ENCODE results near the gene HGFAC. TPM values are rescaled to one million over a fixed set of nuclear protein-coding genes. Genes with fewer than 3 reads are reported as not detected.

HGFAC gene
- total RNA-seq, 2 experiments from 2014 or later = not detected

DNA sequence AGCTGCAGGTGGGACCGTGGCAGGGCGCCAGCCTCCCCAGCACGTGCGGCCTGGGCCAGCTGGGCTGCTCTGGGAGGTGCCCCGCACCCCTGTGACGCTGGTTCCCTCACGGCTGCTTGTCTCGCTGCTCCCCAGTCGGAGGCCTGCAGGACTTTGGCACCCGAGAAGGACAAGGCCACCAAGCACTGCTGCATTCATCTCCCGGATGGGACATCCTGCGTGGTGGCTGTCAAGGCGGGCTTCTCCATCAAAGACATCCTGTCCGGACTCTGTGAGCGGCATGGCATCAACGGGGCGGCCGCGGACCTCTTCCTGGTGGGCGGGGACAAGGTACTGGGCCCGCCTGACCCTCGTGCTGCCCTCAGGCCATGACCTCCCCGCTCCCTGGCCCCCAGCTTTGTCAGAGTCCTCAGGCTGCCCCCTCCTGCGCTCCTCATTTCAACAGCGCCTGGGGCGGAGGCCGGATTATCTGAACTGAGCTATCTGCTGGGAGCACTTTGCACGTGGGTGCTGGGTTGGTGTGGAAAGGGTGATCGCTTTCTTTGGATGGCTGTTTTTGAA lies 19.4 kb upstream of the HGFAC start:
- no peak for DNase-seq
- Mint-ChIP-seq H3K27ac (no peak overlapping the region), H3K36me3 (ENCODE audit: low read depth) (no peaks in the 10 kb centered on the region), H3K4me1 (ENCODE audit: low read depth) (no peaks in the 10 kb centered on the region), H3K4me3 (no peak overlapping the region), H3K9me3 (no peaks in the 10 kb centered on the region), H3K27me3 (ENCODE audit: low read depth) (no peaks in the 10 kb centered on the region)
- CTCF ChIA-PET = no interaction called here
- intact Hi-C loops (cut with micrococcal nuclease) = no loop called here

DNA sequence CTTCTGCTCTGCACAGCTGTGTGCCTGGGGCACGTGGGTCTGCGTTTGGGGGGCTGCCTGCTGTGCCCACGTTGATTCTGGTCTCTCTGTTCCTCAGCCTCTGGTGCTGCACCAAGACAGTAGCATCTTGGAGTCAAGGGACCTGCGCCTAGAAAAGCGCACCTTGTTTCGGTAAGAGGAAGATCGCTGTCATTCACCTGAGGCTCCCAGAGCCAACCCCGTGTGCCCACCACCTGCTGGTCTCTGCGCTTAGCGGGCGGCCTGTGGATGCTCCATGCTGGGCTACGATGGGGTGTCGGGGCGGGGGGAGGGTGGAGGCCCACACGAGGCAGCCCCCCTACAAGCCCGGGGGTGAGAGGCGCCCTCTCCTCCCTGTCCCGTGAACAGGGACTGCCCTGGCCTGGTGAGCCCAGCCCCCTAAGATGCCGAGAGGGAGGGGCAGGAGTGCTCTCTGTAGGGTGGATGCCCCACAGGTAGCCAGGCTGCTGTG lies 18.9 kb upstream of the HGFAC start:
- no peak overlapping the region for H3K4me3 Mint-ChIP-seq
- intact Hi-C loops (cut with micrococcal nuclease) = no loop called here
- DNase-seq = no peak
- CTCF ChIA-PET = no interaction called here
- H3K36me3 Mint-ChIP-seq (ENCODE audit: low read depth) = no peaks in the 10 kb centered on the region
- no peaks in the 10 kb centered on the region for H3K9me3 Mint-ChIP-seq
- no peaks in the 10 kb centered on the region for H3K4me1 Mint-ChIP-seq (ENCODE audit: low read depth)
- H3K27me3 Mint-ChIP-seq (ENCODE audit: low read depth) = no peaks in the 10 kb centered on the region
- no peak overlapping the region for H3K27ac Mint-ChIP-seq

DNA sequence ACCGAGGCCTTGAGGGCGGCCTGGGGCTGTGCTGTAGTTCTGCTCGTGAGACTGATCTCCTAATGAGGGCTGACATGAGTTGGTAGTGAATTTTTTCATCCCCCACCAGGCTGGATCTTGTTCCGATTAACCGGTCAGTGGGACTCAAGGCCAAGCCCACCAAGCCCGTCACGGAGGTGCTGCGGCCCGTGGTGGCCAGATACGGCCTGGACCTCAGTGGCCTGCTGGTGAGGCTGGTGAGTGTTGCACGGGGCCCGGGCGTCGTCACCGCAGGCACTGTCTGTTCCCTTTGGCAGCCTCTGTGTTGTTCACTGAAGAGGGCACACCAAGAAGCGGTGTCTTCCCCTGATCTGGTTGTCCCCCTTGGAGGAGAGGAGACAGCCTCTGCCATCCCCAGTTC lies 18.4 kb upstream of the HGFAC start:
- intact Hi-C loops (cut with micrococcal nuclease) = no loop called here
- H3K9me3 Mint-ChIP-seq = no peaks in the 10 kb centered on the region
- no peak overlapping the region for H3K27ac Mint-ChIP-seq
- CTCF ChIA-PET = no interaction called here
- no peaks in the 10 kb centered on the region for H3K4me1 Mint-ChIP-seq (ENCODE audit: low read depth)
- no peak for DNase-seq
- H3K4me3 Mint-ChIP-seq = no peak overlapping the region
- no peaks in the 10 kb centered on the region for H3K27me3 Mint-ChIP-seq (ENCODE audit: low read depth)
- no peaks in the 10 kb centered on the region for H3K36me3 Mint-ChIP-seq (ENCODE audit: low read depth)

DNA sequence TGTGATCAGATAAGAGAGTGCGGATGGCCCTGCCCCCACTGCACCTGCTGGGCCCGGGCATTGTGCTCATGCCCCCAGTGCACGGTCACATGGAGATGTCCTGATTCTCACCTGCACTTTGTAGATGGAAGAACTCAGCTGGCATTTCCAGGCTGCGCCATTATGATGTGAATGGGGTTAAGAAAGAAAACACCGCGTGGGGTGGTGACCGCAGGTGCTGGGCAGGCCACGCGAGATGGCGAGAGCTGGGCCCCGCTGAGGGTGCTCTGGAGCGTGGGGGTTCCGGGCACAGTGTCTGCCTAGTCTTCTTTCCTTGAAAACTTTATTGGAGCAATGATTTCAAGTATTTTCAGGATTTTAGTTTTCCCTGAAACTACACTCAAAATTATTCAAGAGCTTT lies 17.8 kb upstream of the HGFAC start:
- intact Hi-C loops (cut with micrococcal nuclease) = no loop called here
- no peaks in the 10 kb centered on the region for H3K4me1 Mint-ChIP-seq (ENCODE audit: low read depth)
- no peaks in the 10 kb centered on the region for H3K36me3 Mint-ChIP-seq (ENCODE audit: low read depth)
- H3K9me3 Mint-ChIP-seq = no peaks in the 10 kb centered on the region
- H3K27ac Mint-ChIP-seq = no peak overlapping the region
- no peak for DNase-seq
- H3K4me3 Mint-ChIP-seq = no peak overlapping the region
- CTCF ChIA-PET = no interaction called here
- H3K27me3 Mint-ChIP-seq (ENCODE audit: low read depth) = no peaks in the 10 kb centered on the region

DNA sequence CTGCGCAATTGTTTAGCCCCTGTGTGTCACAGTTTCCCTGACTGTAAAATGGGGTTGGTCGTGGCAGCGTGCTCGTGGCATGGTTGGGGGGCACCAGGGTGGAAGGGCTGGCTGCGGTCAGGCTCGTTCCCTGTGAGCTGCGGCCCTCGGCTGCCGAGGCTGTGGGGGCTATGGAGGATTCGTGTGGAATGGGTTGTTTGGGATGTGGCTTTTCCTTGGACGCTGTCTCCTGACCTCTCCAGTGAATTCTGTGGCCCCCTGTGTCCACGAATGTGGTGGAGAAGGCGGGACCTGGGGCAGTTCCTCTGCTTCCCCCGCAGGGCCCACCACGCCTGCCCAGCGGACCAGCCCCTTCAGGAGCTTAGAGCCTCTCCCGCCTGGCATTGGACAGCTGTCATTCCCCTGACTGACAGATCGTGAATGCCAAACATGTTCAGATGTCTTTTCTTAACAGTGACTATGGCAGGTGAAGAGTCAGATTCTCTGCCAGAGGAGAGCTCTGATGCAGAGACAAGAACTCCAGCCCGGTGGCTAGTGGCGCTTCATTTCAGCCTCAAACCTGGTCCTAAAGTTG lies 17.2 kb upstream of the HGFAC start:
- CTCF ChIA-PET = no interaction called here
- intact Hi-C loops (cut with micrococcal nuclease) = no loop called here
- no peak for DNase-seq
- Mint-ChIP-seq H3K9me3 (no peaks in the 10 kb centered on the region), H3K27me3 (ENCODE audit: low read depth) (no peaks in the 10 kb centered on the region), H3K27ac (no peak overlapping the region), H3K36me3 (ENCODE audit: low read depth) (no peaks in the 10 kb centered on the region), H3K4me3 (no peak overlapping the region), H3K4me1 (ENCODE audit: low read depth) (no peaks in the 10 kb centered on the region)

DNA sequence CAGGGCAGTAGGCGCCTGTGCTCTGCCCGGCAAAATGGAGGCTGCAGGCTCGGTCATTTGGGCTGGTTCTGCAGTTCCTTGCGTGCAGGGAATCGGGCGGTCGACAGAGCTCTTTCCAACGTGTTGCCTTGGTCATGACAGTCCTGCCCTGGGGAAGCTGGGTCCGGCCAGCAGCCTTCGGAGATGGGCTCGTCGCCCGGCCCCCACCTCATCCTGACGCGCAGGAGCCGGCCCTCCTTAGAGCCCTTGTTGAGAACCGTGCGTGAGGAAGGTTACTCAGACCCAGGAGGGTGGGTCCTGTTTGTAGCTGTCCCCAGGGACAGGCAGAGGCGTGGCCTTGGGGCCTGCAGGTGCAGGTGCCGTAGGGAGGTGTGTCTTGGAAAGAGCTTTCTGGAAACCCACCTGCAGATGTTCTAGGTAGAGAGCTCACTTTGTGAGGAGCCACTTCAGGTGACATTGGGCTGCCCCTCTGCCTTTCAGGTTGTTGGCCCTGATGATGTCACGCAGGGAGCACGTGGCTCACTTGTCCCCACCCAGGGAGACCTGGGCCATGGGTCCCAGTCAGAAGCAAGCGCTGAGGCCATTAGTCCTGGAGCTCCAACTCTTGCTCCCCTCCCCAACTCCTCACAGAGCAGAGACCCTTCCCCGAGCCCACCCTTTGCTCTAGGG lies 15.2 kb upstream of the HGFAC start:
- Mint-ChIP-seq H3K4me3 (no peak overlapping the region), H3K27ac (no peak overlapping the region), H3K27me3 (ENCODE audit: low read depth) (no peaks in the 10 kb centered on the region), H3K36me3 (ENCODE audit: low read depth) (no peaks in the 10 kb centered on the region), H3K4me1 (ENCODE audit: low read depth) (no peaks in the 10 kb centered on the region), H3K9me3 (no peaks in the 10 kb centered on the region)
- no peak for DNase-seq
- intact Hi-C loops (cut with micrococcal nuclease) = no loop called here
- CTCF ChIA-PET = no interaction called here

DNA sequence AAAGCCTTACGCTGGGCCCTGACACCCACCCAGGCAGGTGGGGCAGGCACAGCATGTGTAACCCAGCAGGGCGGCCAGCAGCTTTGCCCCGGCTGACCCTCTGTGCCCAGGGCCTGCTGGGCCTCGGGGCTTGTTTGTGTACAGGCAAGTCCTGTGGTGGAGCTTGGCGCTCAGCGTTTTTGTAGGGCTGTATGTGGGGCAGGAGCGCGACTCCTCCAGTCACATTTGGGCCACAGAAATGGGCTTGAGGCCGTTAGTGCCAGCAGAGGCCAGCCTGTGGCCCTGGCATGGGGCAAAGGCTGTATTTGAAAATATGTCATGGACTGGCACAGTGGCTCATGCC lies 14.7 kb upstream of the HGFAC start:
- H3K4me3 Mint-ChIP-seq = no peak overlapping the region
- no peaks in the 10 kb centered on the region for H3K4me1 Mint-ChIP-seq (ENCODE audit: low read depth)
- H3K36me3 Mint-ChIP-seq (ENCODE audit: low read depth) = no peaks in the 10 kb centered on the region
- no peaks in the 10 kb centered on the region for H3K9me3 Mint-ChIP-seq
- H3K27ac Mint-ChIP-seq = no peak overlapping the region
- H3K27me3 Mint-ChIP-seq (ENCODE audit: low read depth) = no peaks in the 10 kb centered on the region
- CTCF ChIA-PET = no interaction called here
- DNase-seq = no peak
- intact Hi-C loops (cut with micrococcal nuclease) = no loop called here

DNA sequence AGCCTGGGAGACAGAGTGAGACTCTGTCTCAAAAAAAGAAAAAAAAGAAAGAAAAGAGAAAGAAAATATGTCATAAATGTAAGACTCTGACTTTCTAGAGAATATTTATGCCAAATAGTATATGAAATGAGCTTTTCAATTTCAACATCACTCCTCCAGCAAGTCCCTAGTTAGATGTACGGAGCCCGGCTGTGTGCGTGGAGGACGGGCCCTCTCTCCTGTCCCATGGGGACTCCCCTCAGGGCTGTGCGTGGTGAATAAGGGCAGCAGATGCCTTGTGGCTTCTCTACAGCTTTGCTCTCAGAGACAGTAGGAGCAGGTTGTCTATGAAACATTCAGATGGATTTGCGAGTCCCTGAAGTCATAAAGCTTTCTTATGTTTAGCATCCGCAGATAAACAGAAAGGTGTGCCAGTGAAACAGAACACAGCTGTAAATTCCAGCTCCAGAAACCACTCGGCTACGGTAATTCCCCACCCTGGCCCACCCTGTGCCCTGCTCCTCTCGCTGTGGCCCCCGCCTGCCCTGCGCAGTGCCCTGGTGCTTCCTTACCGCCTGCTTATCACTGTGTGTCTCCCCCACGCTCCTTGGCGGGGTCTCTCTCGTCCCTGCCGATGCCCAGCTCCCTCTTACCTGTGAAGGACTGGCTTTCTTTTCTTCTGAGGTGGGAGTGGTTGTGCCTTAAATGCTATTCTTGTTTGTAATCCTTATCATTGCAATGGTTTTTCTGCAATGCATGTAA lies 13.9 kb upstream of the HGFAC start:
- Mint-ChIP-seq H3K4me3 (no peak overlapping the region), H3K27ac (no peak overlapping the region), H3K9me3 (no peaks in the 10 kb centered on the region), H3K4me1 (ENCODE audit: low read depth) (no peaks in the 10 kb centered on the region), H3K27me3 (ENCODE audit: low read depth) (no peaks in the 10 kb centered on the region), H3K36me3 (ENCODE audit: low read depth) (no peaks in the 10 kb centered on the region)
- intact Hi-C loops (cut with micrococcal nuclease) = no loop called here
- CTCF ChIA-PET = interaction anchor here (0.5 kb wide), 1 partner anchor 374 kb away, joined by 3 read pairs; no protein-coding TSS in a partner anchor
- no peak for DNase-seq

DNA sequence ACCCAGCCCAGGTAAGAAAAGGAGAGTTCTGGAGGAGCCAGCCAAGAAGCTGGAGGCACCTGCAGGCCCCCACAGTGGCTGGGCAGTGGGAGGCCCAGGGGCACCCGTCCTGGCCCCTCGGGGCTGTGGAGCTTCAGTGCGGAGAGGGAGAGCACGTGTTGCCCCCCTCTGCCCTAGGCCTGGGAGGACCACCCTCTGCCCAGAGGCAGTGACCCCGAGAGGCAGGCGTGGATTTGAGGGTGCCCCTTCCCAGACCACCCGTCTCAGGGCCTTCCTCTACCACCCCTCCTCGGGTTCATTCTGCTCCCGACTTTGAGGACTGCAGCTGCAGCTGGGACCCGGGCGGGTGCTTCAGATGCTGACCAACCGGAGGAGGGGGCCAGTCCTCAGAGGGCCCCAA lies 12.1 kb upstream of the HGFAC start:
- intact Hi-C loops (cut with micrococcal nuclease) = no loop called here
- no peaks in the 10 kb centered on the region for H3K36me3 Mint-ChIP-seq (ENCODE audit: low read depth)
- CTCF ChIA-PET = interaction anchor here (0.8 to 0.9 kb wide), 2 partner anchors 50 to 83 kb away, joined by 3 read pairs; no protein-coding TSS in a partner anchor
- no peaks in the 10 kb centered on the region for H3K27me3 Mint-ChIP-seq (ENCODE audit: low read depth)
- H3K9me3 Mint-ChIP-seq = no peaks in the 10 kb centered on the region
- no peak overlapping the region for H3K27ac Mint-ChIP-seq
- no peaks in the 10 kb centered on the region for H3K4me1 Mint-ChIP-seq (ENCODE audit: low read depth)
- H3K4me3 Mint-ChIP-seq = no peak overlapping the region
- DNase-seq = no peak

DNA sequence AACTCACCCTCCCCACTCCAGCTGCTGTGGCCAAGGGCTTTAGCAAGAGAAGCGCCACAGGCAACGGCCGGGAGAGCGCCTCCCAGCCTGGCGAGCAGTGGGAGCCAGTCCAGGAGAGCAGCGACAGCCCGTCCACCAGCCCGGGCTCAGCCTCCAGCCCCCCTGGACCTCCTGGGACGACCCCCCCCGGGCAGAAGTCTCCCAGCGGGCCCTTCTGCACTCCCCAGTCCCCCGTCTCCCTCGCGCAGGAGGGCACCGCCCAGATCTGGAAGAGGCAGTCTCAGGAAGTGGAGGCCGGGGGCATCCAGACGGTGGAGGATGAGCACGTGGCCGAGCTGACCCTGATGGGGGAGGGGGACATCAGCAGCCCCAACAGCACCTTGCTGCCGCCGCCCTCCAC lies 11.2 kb upstream of the HGFAC start:
- Mint-ChIP-seq H3K27me3 (ENCODE audit: low read depth) (no peaks in the 10 kb centered on the region), H3K4me1 (ENCODE audit: low read depth) (no peaks in the 10 kb centered on the region), H3K36me3 (ENCODE audit: low read depth) (no peaks in the 10 kb centered on the region), H3K27ac (no peak overlapping the region), H3K9me3 (no peaks in the 10 kb centered on the region), H3K4me3 (no peak overlapping the region)
- DNase-seq = no peak
- intact Hi-C loops (cut with micrococcal nuclease) = no loop called here
- CTCF ChIA-PET = no interaction called here

DNA sequence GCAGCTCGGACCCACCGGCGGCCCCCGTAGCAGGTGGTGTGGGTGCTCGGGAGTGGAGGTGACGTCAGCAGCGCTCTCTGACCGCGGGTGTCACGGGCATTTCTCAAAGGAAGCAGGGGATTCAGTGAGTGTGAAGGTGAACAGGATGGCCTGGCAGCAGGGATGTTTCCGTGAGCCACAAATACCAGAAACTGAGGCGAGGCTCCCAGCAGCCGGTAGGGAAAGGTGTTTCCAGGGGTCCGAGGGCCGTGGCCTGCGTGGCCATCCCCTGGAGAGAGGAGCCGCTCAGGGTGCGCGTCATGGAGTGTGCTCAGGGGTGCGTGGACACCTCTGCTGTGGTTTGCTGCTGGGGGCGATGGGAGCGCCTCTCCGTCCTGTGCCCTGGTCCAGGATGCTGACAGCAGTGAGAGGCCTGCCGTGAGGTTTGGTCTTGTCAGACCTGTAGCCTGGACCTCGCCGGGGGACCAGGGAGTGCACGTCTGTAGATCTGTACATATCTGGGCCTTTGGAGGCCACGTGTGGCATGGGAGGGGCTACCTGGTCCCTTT lies 10.2 kb upstream of the HGFAC start:
- H3K27ac Mint-ChIP-seq = no peak overlapping the region
- CTCF ChIA-PET = no interaction called here
- H3K9me3 Mint-ChIP-seq = no peaks in the 10 kb centered on the region
- H3K4me1 Mint-ChIP-seq (ENCODE audit: low read depth) = no peaks in the 10 kb centered on the region
- intact Hi-C loops (cut with micrococcal nuclease) = no loop called here
- H3K4me3 Mint-ChIP-seq = no peak overlapping the region
- no peaks in the 10 kb centered on the region for H3K27me3 Mint-ChIP-seq (ENCODE audit: low read depth)
- no peaks in the 10 kb centered on the region for H3K36me3 Mint-ChIP-seq (ENCODE audit: low read depth)
- DNase-seq = no peak

DNA sequence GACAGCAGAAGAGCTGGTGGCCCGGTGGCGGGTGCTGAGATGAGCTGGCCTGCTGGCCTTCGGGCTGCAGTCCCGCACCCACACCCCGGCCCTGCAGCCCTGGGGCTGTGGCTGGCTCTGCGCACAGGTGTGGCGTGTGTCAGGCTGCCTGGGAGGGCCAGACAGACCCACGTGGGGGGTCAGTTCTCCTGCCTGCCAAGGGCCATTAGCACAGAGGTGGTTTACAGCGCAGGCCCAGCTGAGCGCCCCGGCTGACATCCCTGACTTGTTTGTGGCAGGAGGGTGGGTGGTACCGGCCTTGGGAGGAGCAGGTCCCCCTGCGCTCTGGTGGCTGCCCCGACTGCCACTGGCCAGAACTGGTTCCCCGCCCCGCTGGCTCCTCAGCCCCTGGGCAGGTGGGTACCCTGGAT lies 9.4 kb upstream of the HGFAC start:
- intact Hi-C loops (cut with micrococcal nuclease) = no loop called here
- no peak for DNase-seq
- Mint-ChIP-seq H3K9me3 (no peaks in the 10 kb centered on the region), H3K36me3 (ENCODE audit: low read depth) (no peaks in the 10 kb centered on the region), H3K27ac (no peak overlapping the region), H3K4me1 (ENCODE audit: low read depth) (no peaks in the 10 kb centered on the region), H3K4me3 (no peak overlapping the region), H3K27me3 (ENCODE audit: low read depth) (no peaks in the 10 kb centered on the region)
- CTCF ChIA-PET = interaction anchor here (0.6 kb wide), 1 partner anchor 280 kb away, joined by 3 read pairs; no protein-coding TSS in a partner anchor

Measured in activated naive CD4-positive, alpha-beta T cell treated with anti-CD3 and anti-CD28 coated beads for 36 hours (primary cell).